Peyer's patch (tissue), 4 donors: Measurements from ENCODE around the gene MSLN. TPM values are rescaled to one million over a fixed set of nuclear protein-coding genes. Genes with fewer than 3 reads are reported as not detected.

Experiments
- DNase-seq, 3 donors: peaks; one replicate each; pipeline ENCODE4 v3.0.0-alpha.2; 2017 to 2019
- H3K27ac ChIP-seq, 4 donors: fragments of 200-600 bp; sonication (generic); one replicate each; pipeline ENCODE4 v1.5.1; 2016 to 2019
- H3K27me3 ChIP-seq, 2 donors: fragments of 200-600 bp; sonication (generic); one replicate each; pipeline ENCODE4 v1.5.1; 2019
- H3K36me3 ChIP-seq, 3 donors: fragments of 200-600 bp; sonication (generic); one replicate each; pipeline ENCODE4 v1.5.1; 2016 to 2019
- H3K4me1 ChIP-seq, 4 donors: fragments of 200-600 bp; sonication (generic); one replicate each; pipeline ENCODE4 v1.5.1; 2016 to 2019
- H3K4me3 ChIP-seq, 4 donors: fragments of 200-600 bp; sonication (generic); 1 replicate in 3 of 4; 2 replicates in 1 of 4; pipeline ENCODE4 v1.5.1; 2016 to 2019; ENCODE audit warnings: mild to moderate bottlenecking in 1 of 4
- H3K9me3 ChIP-seq, 4 donors: fragments of 200-600 bp; sonication (generic); one replicate each; pipeline ENCODE4 v1.5.1; 2016 to 2019; ENCODE audit warnings: mild to moderate bottlenecking in 1 of 4
- POLR2A ChIP-seq, 2 donors: fragments of 450-650 bp; IDR thresholded peaks; one replicate each; pipeline ENCODE4 v1.5.1; 2017; ENCODE audit warnings: antibody characterized with exemption in 2 of 2, mild to moderate bottlenecking in 2 of 2, moderate library complexity in 2 of 2
- total RNA-seq, 4 donors: library from RNA; depleted of rRNA; stranded (reverse); fragments of >200 nt; gene quantifications; one replicate each; pipeline ENCODE4 v1.1.0, GENCODE V29; 2016
- TF ChIP-seq, protein P1 (sequence below), 6 experiments: fragments of 450-650 bp in 4 of 6; fragments of 200-600 bp in 2 of 6; sonication (generic) in 1 of 6; IDR thresholded peaks; one replicate each; pipeline ENCODE4 v1.5.1; 2017 to 2019; ENCODE audit warnings: antibody characterized with exemption in 6 of 6, mild to moderate bottlenecking in 3 of 6, moderate library complexity in 1 of 6

MSLN gene
- total RNA-seq, 4 donors from 2014 or later, result 2.6 to 7.7 (median 5.4) TPM; not detected in 1

DNA sequence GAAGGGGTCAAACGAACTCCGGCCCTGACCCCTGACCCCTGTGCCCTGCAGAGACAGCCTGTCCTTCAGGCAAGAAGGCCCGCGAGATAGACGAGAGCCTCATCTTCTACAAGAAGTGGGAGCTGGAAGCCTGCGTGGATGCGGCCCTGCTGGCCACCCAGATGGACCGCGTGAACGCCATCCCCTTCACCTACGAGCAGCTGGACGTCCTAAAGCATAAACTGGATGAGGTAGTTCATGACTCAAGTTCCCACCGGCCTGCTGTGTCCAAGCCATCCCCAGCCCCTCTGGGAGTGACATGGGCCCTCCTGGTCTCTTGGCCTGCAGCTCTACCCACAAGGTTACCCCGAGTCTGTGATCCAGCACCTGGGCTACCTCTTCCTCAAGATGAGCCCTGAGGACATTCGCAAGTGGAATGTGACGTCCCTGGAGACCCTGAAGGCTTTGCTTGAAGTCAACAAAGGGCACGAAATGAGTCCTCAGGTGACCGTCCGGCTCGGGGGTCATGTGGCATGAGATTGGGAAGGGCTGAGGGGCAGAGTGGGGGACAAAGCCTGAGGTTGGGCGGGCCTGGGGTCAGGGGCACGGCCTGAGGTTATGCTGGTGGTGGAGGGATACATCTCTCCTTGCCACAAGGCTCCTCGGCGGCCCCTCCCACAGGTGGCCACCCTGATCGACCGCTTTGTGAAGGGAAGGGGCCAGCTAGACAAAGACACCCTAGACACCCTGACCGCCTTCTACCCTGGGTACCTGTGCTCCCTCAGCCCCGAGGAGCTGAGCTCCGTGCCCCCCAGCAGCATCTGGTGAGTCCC, 5.7 kb downstream of the MSLN start:
- no peaks in the 10 kb centered on the region for H3K27me3 ChIP-seq
- H3K27ac ChIP-seq, result no peak overlapping the region
- H3K4me3 ChIP-seq, result no peak overlapping the region
- H3K9me3 ChIP-seq, result no peaks in the 10 kb centered on the region
- no peak for TF ChIP-seq POLR2A (IDR thresholded peaks at IDR 0.05)
- TF ChIP-seq, protein P1, sequence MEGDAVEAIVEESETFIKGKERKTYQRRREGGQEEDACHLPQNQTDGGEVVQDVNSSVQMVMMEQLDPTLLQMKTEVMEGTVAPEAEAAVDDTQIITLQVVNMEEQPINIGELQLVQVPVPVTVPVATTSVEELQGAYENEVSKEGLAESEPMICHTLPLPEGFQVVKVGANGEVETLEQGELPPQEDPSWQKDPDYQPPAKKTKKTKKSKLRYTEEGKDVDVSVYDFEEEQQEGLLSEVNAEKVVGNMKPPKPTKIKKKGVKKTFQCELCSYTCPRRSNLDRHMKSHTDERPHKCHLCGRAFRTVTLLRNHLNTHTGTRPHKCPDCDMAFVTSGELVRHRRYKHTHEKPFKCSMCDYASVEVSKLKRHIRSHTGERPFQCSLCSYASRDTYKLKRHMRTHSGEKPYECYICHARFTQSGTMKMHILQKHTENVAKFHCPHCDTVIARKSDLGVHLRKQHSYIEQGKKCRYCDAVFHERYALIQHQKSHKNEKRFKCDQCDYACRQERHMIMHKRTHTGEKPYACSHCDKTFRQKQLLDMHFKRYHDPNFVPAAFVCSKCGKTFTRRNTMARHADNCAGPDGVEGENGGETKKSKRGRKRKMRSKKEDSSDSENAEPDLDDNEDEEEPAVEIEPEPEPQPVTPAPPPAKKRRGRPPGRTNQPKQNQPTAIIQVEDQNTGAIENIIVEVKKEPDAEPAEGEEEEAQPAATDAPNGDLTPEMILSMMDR (IDR thresholded peaks at IDR 0.05), result no peak
- no peak for DNase-seq
- H3K4me1 ChIP-seq, result no peaks in the 10 kb centered on the region
- no peaks in the 10 kb centered on the region for H3K36me3 ChIP-seq

DNA sequence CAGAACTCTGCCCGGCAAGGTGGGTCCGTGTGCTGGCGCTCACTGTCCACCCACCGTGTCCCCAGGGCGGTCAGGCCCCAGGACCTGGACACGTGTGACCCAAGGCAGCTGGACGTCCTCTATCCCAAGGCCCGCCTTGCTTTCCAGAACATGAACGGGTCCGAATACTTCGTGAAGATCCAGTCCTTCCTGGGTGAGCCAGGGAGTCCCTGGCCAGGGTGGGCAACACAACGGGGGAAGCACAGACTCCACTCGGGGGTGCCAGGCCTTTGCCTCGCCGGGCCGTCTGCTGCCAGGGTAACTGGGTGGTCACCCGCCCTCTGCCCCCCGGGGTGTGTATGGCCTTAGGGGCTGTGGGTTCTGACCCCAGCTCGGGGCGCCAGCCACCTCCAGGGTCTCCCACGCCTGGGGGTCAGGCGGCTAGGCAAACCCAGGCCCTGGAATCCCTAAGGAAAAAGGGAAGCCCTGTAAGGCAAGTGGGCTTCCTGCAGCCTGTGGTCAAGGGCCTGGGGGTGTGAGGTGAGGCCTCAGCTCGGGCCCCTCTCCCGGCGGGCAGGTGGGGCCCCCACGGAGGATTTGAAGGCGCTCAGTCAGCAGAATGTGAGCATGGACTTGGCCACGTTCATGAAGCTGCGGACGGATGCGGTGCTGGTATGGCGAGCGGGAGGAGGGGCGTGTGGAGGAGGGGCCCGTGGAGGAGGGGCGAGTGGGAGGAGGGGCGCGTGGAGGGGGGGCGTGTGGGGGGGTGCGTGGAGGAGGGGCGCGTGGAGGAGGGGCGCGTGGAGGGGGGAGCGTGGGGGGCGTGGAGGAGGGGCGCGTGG, 6.5 kb downstream of the MSLN start:
- TF ChIP-seq, protein P1 (IDR thresholded peaks at IDR 0.05), result no peak
- TF ChIP-seq POLR2A (IDR thresholded peaks at IDR 0.05), result no peak
- H3K4me3 ChIP-seq, result no peak overlapping the region
- no peak overlapping the region for H3K27ac ChIP-seq
- no peak for DNase-seq
- no peaks in the 10 kb centered on the region for H3K27me3 ChIP-seq
- no peaks in the 10 kb centered on the region for H3K4me1 ChIP-seq
- H3K36me3 ChIP-seq, result no peaks in the 10 kb centered on the region
- no peaks in the 10 kb centered on the region for H3K9me3 ChIP-seq

DNA sequence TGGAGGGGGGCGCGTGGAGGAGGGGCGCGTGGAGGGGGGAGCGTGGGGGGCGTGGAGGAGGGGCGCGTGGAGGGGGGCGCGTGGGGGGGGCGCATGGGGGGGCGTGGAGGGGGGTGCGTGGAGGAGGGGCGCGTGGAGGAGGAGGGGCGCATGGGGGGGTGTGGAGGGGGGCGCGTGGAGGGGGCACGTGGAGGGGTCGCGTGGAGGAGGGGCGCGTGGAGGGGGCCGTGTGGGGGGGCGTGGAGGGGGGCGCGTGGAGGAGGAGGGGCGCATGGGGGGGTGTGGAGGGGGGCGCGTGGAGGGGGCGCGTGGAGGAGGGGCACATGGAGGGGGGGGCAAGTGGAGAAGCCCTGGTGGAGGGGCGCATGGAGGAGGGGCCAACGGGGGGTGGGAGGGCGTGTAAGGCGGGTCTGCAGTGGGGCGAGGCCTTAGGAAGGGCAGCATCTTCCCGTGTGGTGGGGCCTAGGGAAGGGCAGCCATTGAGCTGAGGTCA, 7.3 kb downstream of the MSLN start:
- Histone ChIP-seq H3K9me3 (no peaks in the 10 kb centered on the region), H3K27me3 (no peaks in the 10 kb centered on the region), H3K4me1 (no peaks in the 10 kb centered on the region), H3K4me3 (no peak overlapping the region), H3K27ac (no peak overlapping the region), H3K36me3 (no peaks in the 10 kb centered on the region)
- TF ChIP-seq POLR2A (IDR thresholded peaks at IDR 0.05), result no peak
- TF ChIP-seq, protein P1 (IDR thresholded peaks at IDR 0.05), result no peak
- no peak for DNase-seq

DNA sequence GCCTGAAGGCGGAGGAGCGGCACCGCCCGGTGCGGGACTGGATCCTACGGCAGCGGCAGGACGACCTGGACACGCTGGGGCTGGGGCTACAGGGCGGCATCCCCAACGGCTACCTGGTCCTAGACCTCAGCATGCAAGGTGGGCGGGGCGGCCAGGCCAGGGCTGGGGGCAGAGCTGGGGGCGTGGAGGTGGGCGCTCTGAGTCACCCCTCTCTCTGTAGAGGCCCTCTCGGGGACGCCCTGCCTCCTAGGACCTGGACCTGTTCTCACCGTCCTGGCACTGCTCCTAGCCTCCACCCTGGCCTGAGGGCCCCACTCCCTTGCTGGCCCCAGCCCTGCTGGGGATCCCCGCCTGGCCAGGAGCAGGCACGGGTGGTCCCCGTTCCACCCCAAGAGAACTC, 7.9 kb downstream of the MSLN start:
- no peaks in the 10 kb centered on the region for H3K4me1 ChIP-seq
- no peaks in the 10 kb centered on the region for H3K36me3 ChIP-seq
- H3K27me3 ChIP-seq, result no peaks in the 10 kb centered on the region
- no peak overlapping the region for H3K27ac ChIP-seq
- no peak overlapping the region for H3K4me3 ChIP-seq
- TF ChIP-seq POLR2A (IDR thresholded peaks at IDR 0.05), result no peak
- TF ChIP-seq, protein P1 (IDR thresholded peaks at IDR 0.05), result no peak
- DNase-seq, result no peak
- H3K9me3 ChIP-seq, result no peaks in the 10 kb centered on the region

DNA sequence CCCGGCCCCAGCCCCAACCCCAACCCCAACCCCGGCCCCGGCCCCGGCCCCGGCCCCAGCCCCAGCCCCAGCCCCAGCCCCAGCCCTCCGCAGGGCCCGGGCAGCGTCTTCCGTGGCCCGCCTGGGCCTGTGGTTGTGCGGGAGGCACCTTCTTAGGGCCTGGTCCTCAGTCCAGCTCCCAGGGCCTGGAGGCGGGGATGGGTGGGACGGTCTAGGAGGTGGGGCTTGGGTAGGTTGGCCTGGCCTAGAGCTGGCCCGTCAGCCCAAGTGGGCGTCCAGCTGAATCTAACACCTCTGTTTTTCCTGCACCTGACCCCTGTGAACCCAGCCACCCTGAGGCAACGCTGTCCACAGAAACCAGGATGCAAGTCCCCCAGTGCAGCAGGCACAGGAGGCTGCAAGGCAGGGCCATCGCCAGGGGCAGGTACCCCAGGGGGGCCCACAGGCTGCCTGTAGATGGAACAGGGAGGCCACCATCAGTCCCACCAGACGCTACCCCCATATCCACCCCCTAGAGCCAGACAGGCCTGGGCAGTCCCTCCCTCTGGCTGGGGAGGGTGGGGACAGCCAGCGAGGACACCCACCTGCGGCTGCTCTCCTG, 8.8 kb downstream of the MSLN start:
- H3K27ac ChIP-seq, result no peak overlapping the region
- H3K4me1 ChIP-seq, result no peaks in the 10 kb centered on the region
- H3K4me3 ChIP-seq, result no peak overlapping the region
- DNase-seq, result no peak
- H3K27me3 ChIP-seq, result no peaks in the 10 kb centered on the region
- TF ChIP-seq POLR2A (IDR thresholded peaks at IDR 0.05), result no peak
- TF ChIP-seq, protein P1 (IDR thresholded peaks at IDR 0.05), result no peak
- H3K9me3 ChIP-seq, result no peaks in the 10 kb centered on the region
- H3K36me3 ChIP-seq, result no peaks in the 10 kb centered on the region
